Stomach (tissue), 9 donors: ENCODE results near the gene RBX1. TPM values are rescaled to one million over a fixed set of nuclear protein-coding genes. Genes with fewer than 3 reads are reported as not detected.
A peak's percentile ranks its signal among the peaks of the same experiment; 100 is the strongest.
"Not testable (repeated sequence)": the region's sequence is repeated elsewhere in the genome, so short reads cannot be mapped to it uniquely, and the experiment has no call there.

Source experiments
- DNase-seq, 2 donors: peaks; one replicate each; pipeline versions ENCODE4 v3.0.0 to v3.0.0-alpha.2; 2013 to 2019
- H3K27ac ChIP-seq, 5 donors: fragments of 200-600 bp in 4 of 5; sonication (generic) in 4 of 5; one replicate each; pipeline ENCODE4 v1.5.1; 2013 to 2019; ENCODE audit warnings: mild to moderate bottlenecking in 1 of 5, moderate library complexity in 1 of 5
- H3K27me3 ChIP-seq, 3 donors: fragments of 200-600 bp; sonication (generic); one replicate each; pipeline ENCODE4 v1.5.1; 2017 to 2019; ENCODE audit warnings: mixed run types in 1 of 3
- H3K36me3 ChIP-seq, 4 donors: fragments of 200-600 bp; sonication (generic); 1 replicate in 3 of 4; 2 replicates in 1 of 4; pipeline ENCODE4 v1.5.1; 2016 to 2019
- H3K4me1 ChIP-seq, 4 donors: fragments of 200-600 bp; sonication (generic); one replicate each; pipeline ENCODE4 v1.5.1; 2016 to 2019
- H3K4me3 ChIP-seq, 4 donors: fragments of 200-600 bp; sonication (generic) in 3 of 4; one replicate each; pipeline ENCODE4 v1.5.1; 2016 to 2019; ENCODE audit warnings: mild to moderate bottlenecking in 1 of 4
- H3K9me3 ChIP-seq, 4 donors: fragments of 200-600 bp; sonication (generic); one replicate each; pipeline ENCODE4 v1.5.1; 2016 to 2019
- CTCF ChIP-seq, 7 experiments: fragments of 450-650 bp in 4 of 7; fragments of 200-600 bp in 3 of 7; sonication (generic) in 3 of 7; IDR thresholded peaks; one replicate each; pipeline ENCODE4 v1.5.1; 2016 to 2019; ENCODE audit warnings: antibody characterized with exemption in 7 of 7, control low read depth in 2 of 7, mild to moderate bottlenecking in 1 of 7
- EP300 ChIP-seq: sonication (generic); formaldehyde crosslinking; IDR thresholded peaks from one replicate; pipeline ENCODE4 v1.6.1; 2017; ENCODE audit warnings: antibody characterized with exemption
- POLR2A ChIP-seq, 4 donors: fragments of 450-650 bp; IDR thresholded peaks; one replicate each; pipeline ENCODE4 v1.6.1; 2016; ENCODE audit warnings: antibody characterized with exemption in 4 of 4, control low read depth in 2 of 4, mild to moderate bottlenecking in 1 of 4, moderate library complexity in 1 of 4
- POLR2AphosphoS5 ChIP-seq, 3 donors: sonication (generic); formaldehyde crosslinking; IDR thresholded peaks; one replicate each; pipeline ENCODE4 v1.6.1; 2016; ENCODE audit warnings: antibody characterized with exemption in 3 of 3
- WGBS, 5 donors: extraction: QIAGEN DNeasy Blood & Tissue Kit in 3 of 5; methylation state at CpG; one replicate each; pipeline versions ENCODE4 v1.1.5 to v1.1.7; 2013 to 2018; 5-methylcytosine and 5-hydroxymethylcytosine counted together
- intact Hi-C: fragments of 100-400 bp; cut with DNase I; formaldehyde crosslinking; loops from one replicate; pipeline ENCODE4 v1.15.1; 2023; ENCODE audit warnings: low total_unique reads
- polyA plus RNA-seq, 3 donors: library from polyadenylated mRNA; stranded (reverse); fragments of 200-250 nt; gene quantifications; one replicate each; pipeline ENCODE4 v1.2.3, GENCODE V29; 2013
- total RNA-seq, 5 donors: library from RNA; depleted of rRNA; stranded (reverse); fragments of >200 nt; gene quantifications; one replicate each; pipeline versions ENCODE4 v1.1.0 to v1.2.3, GENCODE V29; 2014 to 2016
- donor health status: healthy with polysubstance abuse.
- donor health status: Bipolar disorder and iron deficiency.
- donor health status: healthy.

RBX1 gene
- total and polyA plus RNA-seq, 8 donors = 4.0 to 95.1 (median 53.5) TPM

GRCh38 chr22:40911772-40912171 lies 39.4 kb upstream of the RBX1 start:
- peaks cover 11 to 98% (median 80%) of the 10 kb centered on the region in 4 donors for H3K36me3 ChIP-seq
- no peaks in the 10 kb centered on the region for H3K9me3 ChIP-seq
- intact Hi-C loops = no loop called here
- H3K4me1 ChIP-seq = peaks cover 0 to 18% (median 6%) of the 10 kb centered on the region in 4 donors
- no peak for TF ChIP-seq CTCF (IDR thresholded peaks at IDR 0.05)
- TF ChIP-seq EP300 = no peak
- DNase-seq = no peak
- no peak overlapping the region for H3K4me3 ChIP-seq
- H3K27me3 ChIP-seq = no peaks in the 10 kb centered on the region
- 90 to 94% (median 93%) methylated on average over 3 of the region's 3 CpGs for WGBS, 5 donors
- no peak overlapping the region for H3K27ac ChIP-seq

DNA sequence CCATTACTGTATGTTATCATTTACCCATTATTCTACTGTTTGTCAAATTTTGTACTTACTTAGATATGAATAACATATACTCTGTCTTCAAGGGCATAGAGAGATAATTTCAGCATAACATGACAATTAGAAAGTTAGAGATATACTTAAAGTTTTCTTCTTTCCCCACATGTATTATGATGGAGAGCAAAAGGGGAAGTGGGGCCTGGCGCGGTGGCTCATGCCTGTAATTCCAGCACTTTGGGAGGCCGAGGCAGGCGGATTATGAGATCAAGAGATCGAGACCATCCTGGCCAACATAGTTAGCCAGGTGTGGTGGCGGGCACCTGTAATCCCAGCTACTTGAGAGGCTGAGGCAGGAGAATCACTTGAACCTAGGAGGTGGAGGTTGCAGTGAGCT lies 38.2 kb upstream of the RBX1 start:
- H3K27me3 ChIP-seq, H3K27ac ChIP-seq, H3K9me3 ChIP-seq, H3K4me3 ChIP-seq, intact Hi-C loops, DNase-seq: not testable (repeated sequence)
- 95 to 98% (median 97%) methylated on average over 6 of the region's 6 CpGs for WGBS, 5 donors
- H3K4me1 ChIP-seq = peaks cover 0 to 22% (median 6%) of the 10 kb centered on the region in 4 donors
- H3K36me3 ChIP-seq = peaks cover 13 to 100% (median 81%) of the 10 kb centered on the region in 4 donors

DNA sequence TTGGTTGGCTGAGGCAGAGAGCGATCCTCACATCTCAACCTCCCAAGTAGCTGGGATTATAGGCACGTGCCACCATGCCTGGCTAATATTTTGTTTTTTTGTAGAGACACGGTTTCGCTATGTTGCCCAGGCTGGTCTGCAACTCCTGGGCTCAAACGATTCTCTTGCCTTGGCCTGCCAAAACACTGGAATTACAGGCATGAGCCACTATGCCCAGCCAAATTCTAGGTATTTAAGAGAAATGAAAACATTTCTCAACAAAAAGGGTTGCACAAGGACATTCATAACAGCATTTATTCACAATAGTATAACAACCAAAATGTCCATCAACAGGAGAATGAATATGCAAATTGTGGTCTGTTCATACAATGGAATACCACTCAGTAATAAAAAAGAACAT lies 31.7 kb upstream of the RBX1 start:
- Histone ChIP-seq H3K36me3 (peaks cover 12 to 85% (median 79%) of the 10 kb centered on the region in 4 donors), H3K4me3 (no peak overlapping the region), H3K4me1 (peaks cover 0 to 27% (median 8%) of the 10 kb centered on the region in 4 donors), H3K27me3 (no peaks in the 10 kb centered on the region), H3K9me3 (no peaks in the 10 kb centered on the region), H3K27ac (no peak overlapping the region)
- no peak for DNase-seq
- intact Hi-C loops = no loop called here
- WGBS, 5 donors = 83 to 89% (median 83%) methylated on average over 5 of the region's 5 CpGs
- no peak for TF ChIP-seq CTCF (IDR thresholded peaks at IDR 0.05)
- no peak for TF ChIP-seq EP300
- no peak for TF ChIP-seq POLR2A (IDR thresholded peaks at IDR 0.05)
- TF ChIP-seq POLR2AphosphoS5 (IDR thresholded peaks at IDR 0.05) = no peak

GRCh38 chr22:40920526-40920925 lies 30.7 kb upstream of the RBX1 start:
- Histone ChIP-seq H3K27ac (no peak overlapping the region), H3K4me1 (peaks cover 0 to 21% (median 8%) of the 10 kb centered on the region in 4 donors), H3K9me3 (no peaks in the 10 kb centered on the region), H3K4me3 (no peak overlapping the region), H3K27me3 (no peaks in the 10 kb centered on the region), H3K36me3 (peaks cover 20 to 85% (median 80%) of the 10 kb centered on the region in 4 donors)
- no peak for DNase-seq
- WGBS, 5 donors = 84 to 94% (median 88%) methylated on average over 9 of the region's 9 CpGs
- no peak for TF ChIP-seq POLR2AphosphoS5 (IDR thresholded peaks at IDR 0.05)
- TF ChIP-seq POLR2A (IDR thresholded peaks at IDR 0.05) = no peak
- TF ChIP-seq CTCF (IDR thresholded peaks at IDR 0.05) = no peak
- no peak for TF ChIP-seq EP300
- intact Hi-C loops = no loop called here

- DNase-seq = peak in 1 of 2 donors; percentile 88
- H3K9me3 ChIP-seq = no peaks in the 10 kb centered on the region
- intact Hi-C loops = no loop called here
- no peaks in the 10 kb centered on the region for H3K27me3 ChIP-seq
- WGBS, 5 donors = 48 to 56% (median 50%) methylated on average over 5 of the region's 5 CpGs
- peak in 1 of 3 donors; percentile 50 for TF ChIP-seq POLR2AphosphoS5 (IDR thresholded peaks at IDR 0.05)
- no peak for TF ChIP-seq EP300
- TF ChIP-seq CTCF (IDR thresholded peaks at IDR 0.05) = peak in 5 of 7 experiments; percentile 57 to 85 (median 73)
- peaks cover 0 to 5% (median 2%) of the 10 kb centered on the region in 4 donors for H3K4me1 ChIP-seq
- H3K4me3 ChIP-seq = no peak overlapping the region
- H3K36me3 ChIP-seq = peaks cover 18 to 83% (median 77%) of the 10 kb centered on the region in 4 donors
- H3K27ac ChIP-seq = no peak overlapping the region
These were observed 28.5 kb upstream of the RBX1 start for GRCh38 chr22:40922484-40923303.
